CD14-positive monocyte (primary cell): ENCODE data around the gene SCEL. TPM values are rescaled to one million over a fixed set of nuclear protein-coding genes. Genes with fewer than 3 reads are reported as not detected.

Source experiments
- DNase-seq, 3 donors: peaks; one replicate each; pipeline ENCODE4 v3.0.0-alpha.2; 2011 to 2022
- H2AFZ ChIP-seq: 2 replicates; pipeline ENCODE4 v1.6.0; 2012; ENCODE audit warnings: mild to moderate bottlenecking, low read depth, low read length, inconsistent platforms; ENCODE audit not compliant: insufficient read depth, poor library complexity, severe bottlenecking
- H3K27ac ChIP-seq, 2 donors: 1 replicate in 1 of 2; 2 replicates in 1 of 2; pipeline ENCODE4 v1.5.1; 2012 to 2013; ENCODE audit warnings: low read length in 2 of 2, control low read depth in 1 of 2, inconsistent platforms in 1 of 2, low read depth in 1 of 2, mild to moderate bottlenecking in 1 of 2
- H3K27me3 ChIP-seq, 2 donors: one replicate each; pipeline versions ENCODE4 v1.6.0 to v1.6.1; 2011 to 2013; ENCODE audit warnings: low read length in 2 of 2; ENCODE audit not compliant: control insufficient read depth in 2 of 2, insufficient read depth in 2 of 2
- H3K36me3 ChIP-seq, 2 donors: replicated peaks in 1 of 2; 1 replicate in 1 of 2; 2 replicates in 1 of 2; pipeline versions ENCODE4 v1.5.1 to v1.6.1; 2012 to 2013; ENCODE audit warnings: low read length in 2 of 2, control low read depth in 1 of 2, inconsistent platforms in 1 of 2, mild to moderate bottlenecking in 1 of 2; ENCODE audit not compliant: insufficient read depth in 2 of 2, control insufficient read depth in 1 of 2
- H3K4me1 ChIP-seq, 2 donors: 1 replicate in 1 of 2; 2 replicates in 1 of 2; pipeline versions ENCODE4 v1.5.1 to v1.6.1; 2012 to 2013; ENCODE audit warnings: low read length in 2 of 2, control low read depth in 1 of 2, inconsistent platforms in 1 of 2, mild to moderate bottlenecking in 1 of 2, moderate library complexity in 1 of 2; ENCODE audit not compliant: insufficient read depth in 2 of 2, control insufficient read depth in 1 of 2
- H3K4me2 ChIP-seq: replicated peaks from 2 replicates; pipeline ENCODE3; 2012; ENCODE audit warnings: low read length, moderate library complexity, mild to moderate bottlenecking; ENCODE audit not compliant: poor library complexity, severe bottlenecking; ENCODE audit errors: extremely low read depth
- H3K4me3 ChIP-seq, 3 experiments: fragments of 200-600 bp in 1 of 3; sonication (generic) in 1 of 3; replicated peaks in 1 of 3; 1 replicate in 2 of 3; 2 replicates in 1 of 3; pipeline ENCODE4 v1.5.1; 2011 to 2013; ENCODE audit warnings: low read length in 3 of 3, mild to moderate bottlenecking in 3 of 3, control low read depth in 2 of 3, low read depth in 2 of 3, inconsistent platforms in 1 of 3, moderate library complexity in 1 of 3
- H3K79me2 ChIP-seq: 2 replicates; pipeline ENCODE4 v1.6.0; 2012; ENCODE audit warnings: mild to moderate bottlenecking, control low read depth, inconsistent platforms, low read length, moderate library complexity; ENCODE audit not compliant: insufficient read depth
- H3K9ac ChIP-seq: 2 replicates; pipeline ENCODE4 v1.6.0; 2017; ENCODE audit warnings: low read length, mild to moderate bottlenecking; ENCODE audit not compliant: insufficient read depth, poor library complexity, severe bottlenecking
- H3K9me3 ChIP-seq, 2 donors: replicated peaks in 1 of 2; 1 replicate in 1 of 2; 2 replicates in 1 of 2; pipeline versions ENCODE4 v1.5.1 to v1.6.1; 2012 to 2013; ENCODE audit warnings: low read length in 2 of 2, control low read depth in 1 of 2; ENCODE audit not compliant: control insufficient read depth in 1 of 2, insufficient read depth in 1 of 2
- H4K20me1 ChIP-seq: 2 replicates; pipeline ENCODE4 v1.6.0; 2012; ENCODE audit warnings: mild to moderate bottlenecking, low read length, control low read depth, moderate library complexity; ENCODE audit not compliant: insufficient read depth
- H3K27ac Mint-ChIP-seq, 7 donors: one replicate each; pipeline ENCODE4 v1.8.0; 2020; ENCODE audit warnings: mild to moderate bottlenecking in 7 of 7, mixed read lengths in 7 of 7, moderate library complexity in 6 of 7, inconsistent platforms in 2 of 7
- H3K27me3 Mint-ChIP-seq, 3 donors: one replicate each; pipeline ENCODE4 v1.8.0; 2021 to 2022; ENCODE audit warnings: low read depth in 3 of 3, mild to moderate bottlenecking in 3 of 3, mixed read lengths in 3 of 3, moderate library complexity in 3 of 3, inconsistent platforms in 1 of 3
- H3K36me3 Mint-ChIP-seq, 2 donors: one replicate each; pipeline ENCODE4 v1.8.0; 2020; ENCODE audit warnings: mixed read lengths in 2 of 2, inconsistent platforms in 1 of 2, mild to moderate bottlenecking in 1 of 2
- H3K4me1 Mint-ChIP-seq: one replicate; pipeline ENCODE4 v1.8.0; 2020; ENCODE audit warnings: mild to moderate bottlenecking, mixed read lengths
- H3K4me3 Mint-ChIP-seq, 2 donors: one replicate each; pipeline ENCODE4 v1.8.0; 2020; ENCODE audit warnings: mild to moderate bottlenecking in 2 of 2, mixed read lengths in 2 of 2, moderate library complexity in 1 of 2
- H3K9me3 Mint-ChIP-seq, 7 donors: one replicate each; pipeline ENCODE4 v1.8.0; 2020 to 2022; ENCODE audit warnings: mixed read lengths in 7 of 7, mild to moderate bottlenecking in 6 of 7, moderate library complexity in 6 of 7, inconsistent platforms in 2 of 7
- CTCF ChIP-seq: fragments of 200-600 bp; IDR thresholded peaks from one replicate; pipeline ENCODE4 v1.8.0; 2022; ENCODE audit warnings: antibody characterized with exemption, mild to moderate bottlenecking
- WGBS: methylation state at CpG from one replicate; pipeline ENCODE4 v1.1.5; 2013; ENCODE audit warnings: missing lambda C conversion rate; ENCODE audit not compliant: insufficient coverage; 5-methylcytosine and 5-hydroxymethylcytosine counted together
- intact Hi-C, 2 donors: fragments of 100-400 bp; cut with micrococcal nuclease; formaldehyde crosslinking; loops; one replicate each; pipeline versions ENCODE4 v1.15.0 to v1.15.1; 2023
- polyA plus RNA-seq, 3 donors: library from polyadenylated mRNA; depleted of rRNA in 1 of 3; unstranded in 2 of 3; stranded (reverse) in 1 of 3; fragments of 300-500 nt in 2 of 3; fragments of >200 nt in 1 of 3; fragmentation: Illumina TruSeq in 2 of 3; gene quantifications; 1 replicate in 2 of 3; 2 replicates in 1 of 3; pipeline ENCODE4 v1.2.3, GENCODE V29; 2012 to 2021

Gene SCEL
- polyA plus RNA-seq, 3 donors: not detected

DNA sequence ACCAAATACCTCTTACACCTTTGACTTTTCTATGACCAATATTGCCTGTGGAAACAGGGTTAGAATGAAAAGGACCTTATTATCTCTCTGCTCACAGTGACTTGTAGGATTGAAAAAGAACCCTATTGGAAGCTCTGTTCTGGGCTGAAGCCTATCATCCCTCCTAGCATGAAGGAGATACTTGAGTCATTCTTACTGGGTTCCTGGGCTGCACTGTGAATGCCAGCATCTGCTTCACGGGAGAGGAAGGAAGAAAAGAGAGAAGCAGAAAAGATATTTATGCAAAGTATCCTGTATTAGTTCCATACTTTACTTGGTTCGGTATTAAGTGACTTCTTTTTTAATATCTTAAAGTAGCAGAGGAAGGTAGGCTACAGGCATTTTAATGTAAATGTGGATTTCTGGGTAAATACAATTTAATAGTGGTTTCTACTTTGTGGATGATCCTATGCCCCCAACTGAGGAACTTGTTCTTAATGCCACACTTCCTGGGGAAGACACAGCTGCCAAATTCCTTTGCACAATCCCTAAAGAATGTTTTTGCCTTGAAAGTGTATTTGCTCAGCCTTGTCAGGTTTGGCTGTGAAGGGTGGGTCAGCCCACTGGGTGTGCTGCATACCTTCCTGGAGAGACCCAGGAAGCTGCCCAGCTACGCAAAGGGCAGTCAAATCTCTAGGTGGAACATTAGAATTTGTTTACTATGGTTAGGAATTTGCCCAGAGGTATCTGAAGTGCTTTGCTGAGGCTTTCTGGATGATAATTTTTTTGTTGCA is 13.7 kb upstream of the SCEL start:
- no peaks in the 10 kb centered on the region for H3K9me3 ChIP-seq
- DNase-seq: no peak
- peaks cover 0 to 2% (median 0%) of the 10 kb centered on the region in 7 donors for H3K9me3 Mint-ChIP-seq
- H3K27me3 ChIP-seq: no peaks in the 10 kb centered on the region
- no peaks in the 10 kb centered on the region for H3K27me3 Mint-ChIP-seq
- no peak overlapping the region for H3K4me3 Mint-ChIP-seq
- H3K27ac Mint-ChIP-seq: no peak overlapping the region
- H3K4me2 ChIP-seq: no peak overlapping the region
- peaks cover 0 to 2% of the 10 kb centered on the region in 2 donors for H3K4me1 ChIP-seq
- H3K4me1 Mint-ChIP-seq: peaks cover 6% of the 10 kb centered on the region
- H3K36me3 Mint-ChIP-seq: no peaks in the 10 kb centered on the region
- H3K9ac ChIP-seq: no peak overlapping the region
- no peak overlapping the region for H2AFZ ChIP-seq
- H3K79me2 ChIP-seq: no peaks in the 10 kb centered on the region
- H3K4me3 ChIP-seq: no peak overlapping the region
- intact Hi-C loops: no loop called here
- H3K27ac ChIP-seq: no peak overlapping the region
- no peaks in the 10 kb centered on the region for H3K36me3 ChIP-seq
- H4K20me1 ChIP-seq: no peaks in the 10 kb centered on the region
- 100% methylated on average over 1 of the region's 3 CpGs for WGBS
- TF ChIP-seq CTCF: no peak

- H3K9me3 ChIP-seq: no peaks in the 10 kb centered on the region
- H3K4me2 ChIP-seq: no peak overlapping the region
- Mint-ChIP-seq H3K4me3 (no peak overlapping the region), H3K27ac (no peak overlapping the region), H3K27me3 (no peaks in the 10 kb centered on the region), H3K4me1 (peaks cover 6% of the 10 kb centered on the region), H3K36me3 (no peaks in the 10 kb centered on the region), H3K9me3 (peaks cover 0 to 2% (median 0%) of the 10 kb centered on the region in 7 donors)
- no peaks in the 10 kb centered on the region for H3K79me2 ChIP-seq
- no peak for TF ChIP-seq CTCF
- H3K27me3 ChIP-seq: no peaks in the 10 kb centered on the region
- H3K9ac ChIP-seq: no peak overlapping the region
- no peak overlapping the region for H3K4me3 ChIP-seq
- no peak for DNase-seq
- no peaks in the 10 kb centered on the region for H4K20me1 ChIP-seq
- no peak overlapping the region for H2AFZ ChIP-seq
- no peaks in the 10 kb centered on the region for H3K4me1 ChIP-seq
- no CpG with 5 or more reads among the region's 3 CpGs for WGBS
- H3K36me3 ChIP-seq: no peaks in the 10 kb centered on the region
- no peak overlapping the region for H3K27ac ChIP-seq
- intact Hi-C loops: no loop called here
Observed at GRCh38 chr13:77522444-77522843, 13.1 kb upstream of the SCEL start.
